CD4-positive, alpha-beta T cell treated with Interleukin-10 for 1 hour (primary cell): ENCODE measurements around the gene SPG21.

ENCODE experiments used
- DNase-seq: peaks from one replicate; pipeline ENCODE4 v3.0.0-alpha.2; 2020

SPG21 gene

GRCh38 chr15:64991536-64992135, 1.9 kb upstream of the SPG21 start:
- no peak for DNase-seq

- no peak for DNase-seq
Observed at GRCh38 chr15:64990168-64990470, 405 bp upstream of the SPG21 start.

GRCh38 chr15:64987136-64987535, 2.6 kb downstream of the SPG21 start:
- DNase-seq = no peak

GRCh38 chr15:64985366-64986033, 4.2 kb downstream of the SPG21 start:
- no peak for DNase-seq

- DNase-seq = no peak
Observed at GRCh38 chr15:64982472-64982871, 7.2 kb downstream of the SPG21 start.

- DNase-seq = no peak
Observed at GRCh38 chr15:64981812-64982431, 7.8 kb downstream of the SPG21 start.

GRCh38 chr15:64979252-64979710, 10.4 kb downstream of the SPG21 start:
- DNase-seq = no peak

- DNase-seq = no peak
Observed at GRCh38 chr15:64975390-64975789, 14.3 kb downstream of the SPG21 start.

GRCh38 chr15:64970698-64971097, 19.0 kb downstream of the SPG21 start:
- no peak for DNase-seq

- DNase-seq = no peak
Observed at GRCh38 chr15:64969401-64969800, 20.3 kb downstream of the SPG21 start.

GRCh38 chr15:64961013-64961412, 28.7 kb downstream of the SPG21 start:
- no peak for DNase-seq

GRCh38 chr15:64960153-64960552, 29.6 kb downstream of the SPG21 start:
- no peak for DNase-seq

GRCh38 chr15:64959128-64959527, 30.6 kb downstream of the SPG21 start:
- DNase-seq = no peak

GRCh38 chr15:64954395-64954794, 35.3 kb downstream of the SPG21 start:
- DNase-seq = no peak

GRCh38 chr15:64951777-64952418, 37.8 kb downstream of the SPG21 start:
- DNase-seq = no peak

- no peak for DNase-seq
Observed at GRCh38 chr15:64950888-64951287, 38.8 kb downstream of the SPG21 start.

- DNase-seq = no peak
Observed at GRCh38 chr15:64949383-64950186, 40.1 kb downstream of the SPG21 start.

GRCh38 chr15:64948916-64949315, 40.8 kb downstream of the SPG21 start:
- DNase-seq = no peak

- no peak for DNase-seq
Observed at GRCh38 chr15:64947211-64947610, 42.5 kb downstream of the SPG21 start.

- no peak for DNase-seq
Observed at GRCh38 chr15:64944961-64945360, 44.8 kb downstream of the SPG21 start.

GRCh38 chr15:64943512-64944225, 46.0 kb downstream of the SPG21 start:
- DNase-seq = no peak

- no peak for DNase-seq
Observed at GRCh38 chr15:64942356-64942755, 47.4 kb downstream of the SPG21 start.

- DNase-seq = no peak
Observed at GRCh38 chr15:64938192-64938591, 51.5 kb downstream of the SPG21 start.
